Central memory CD8-positive, alpha-beta T cell (primary cell): ENCODE data around the gene IGLL5.
"Not testable (repeated sequence)": the region's sequence is repeated elsewhere in the genome, so short reads cannot be mapped to it uniquely, and the experiment has no call there.

Experiments used
- ATAC-seq: fragments of 150-1000 bp; cut with Tn5 transposase; replicated peaks from 2 replicates; pipeline ENCODE4 v1.10.0; 2022; ENCODE audit warnings: mild to moderate bottlenecking, moderate FRiP score, moderate number of reproducible peaks; ENCODE audit not compliant: poor library complexity, severe bottlenecking; ENCODE audit errors: extremely low read depth
- DNase-seq, 2 donors: peaks; one replicate each; pipeline ENCODE4 v3.0.0; 2021; ENCODE audit warnings: low spot score in 2 of 2
- H3K27ac Mint-ChIP-seq: one replicate; pipeline ENCODE4 v1.8.0; 2022; ENCODE audit warnings: low read depth, mild to moderate bottlenecking, moderate library complexity, mixed read lengths
- H3K27me3 Mint-ChIP-seq: one replicate; pipeline ENCODE4 v1.8.0; 2022; ENCODE audit warnings: mixed read lengths
- H3K36me3 Mint-ChIP-seq: one replicate; pipeline ENCODE4 v1.8.0; 2022; ENCODE audit warnings: mild to moderate bottlenecking, moderate library complexity, mixed read lengths; ENCODE audit not compliant: insufficient read depth
- H3K4me1 Mint-ChIP-seq: one replicate; pipeline ENCODE4 v1.8.0; 2022; ENCODE audit warnings: mixed read lengths
- H3K4me3 Mint-ChIP-seq: one replicate; pipeline ENCODE4 v1.8.0; 2022; ENCODE audit warnings: mild to moderate bottlenecking, moderate library complexity, mixed read lengths
- H3K9me3 Mint-ChIP-seq: one replicate; pipeline ENCODE4 v1.8.0; 2022; ENCODE audit warnings: mixed read lengths

IGLL5 gene

DNA sequence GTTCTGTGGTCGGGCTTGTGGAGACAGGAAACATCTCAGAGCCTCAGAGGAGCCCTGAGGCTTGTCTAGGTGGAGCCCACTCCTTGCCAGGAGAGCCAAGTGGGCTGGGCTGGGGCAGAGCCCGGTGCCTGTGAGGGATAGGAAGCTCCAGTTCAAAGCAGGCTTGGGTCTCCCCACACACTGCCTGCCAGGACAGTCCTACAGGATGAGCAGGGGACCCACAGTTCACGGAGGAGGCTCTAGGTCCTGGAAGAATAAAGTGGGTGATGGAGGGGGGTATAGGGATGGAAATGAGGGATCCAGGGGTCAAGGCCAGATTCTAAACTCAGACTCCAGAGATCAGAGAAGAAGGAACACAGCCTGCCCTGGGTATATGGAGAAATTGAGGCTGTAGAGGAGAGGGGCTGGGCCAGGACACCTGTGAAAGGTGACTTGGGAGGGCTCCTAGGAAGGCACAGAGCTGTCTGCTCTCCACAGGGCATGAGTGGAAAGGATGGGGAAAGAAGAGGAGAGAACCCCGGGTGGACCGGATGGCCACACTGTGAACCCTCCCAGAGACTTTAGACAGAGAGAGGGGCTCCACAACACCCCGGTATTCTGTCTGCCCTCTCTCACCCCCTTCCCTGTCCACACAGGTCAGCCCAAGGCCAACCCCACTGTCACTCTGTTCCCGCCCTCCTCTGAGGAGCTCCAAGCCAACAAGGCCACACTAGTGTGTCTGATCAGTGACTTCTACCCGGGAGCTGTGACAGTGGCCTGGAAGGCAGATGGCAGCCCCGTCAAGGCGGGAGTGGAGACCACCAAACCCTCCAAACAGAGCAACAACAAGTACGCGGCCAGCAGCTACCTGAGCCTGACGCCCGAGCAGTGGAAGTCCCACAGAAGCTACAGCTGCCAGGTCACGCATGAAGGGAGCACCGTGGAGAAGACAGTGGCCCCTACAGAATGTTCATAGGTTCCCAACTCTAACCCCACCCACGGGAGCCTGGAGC is 7.4 kb downstream of the IGLL5 start:
- H3K4me1 Mint-ChIP-seq = no peaks in the 10 kb centered on the region
- no peak overlapping the region for H3K27ac Mint-ChIP-seq
- peaks cover 50% of the 10 kb centered on the region for H3K27me3 Mint-ChIP-seq
- no peak overlapping the region for H3K4me3 Mint-ChIP-seq
- peaks cover 4% of the 10 kb centered on the region for H3K36me3 Mint-ChIP-seq
- DNase-seq (no peak), ATAC-seq (no peak)
- H3K9me3 Mint-ChIP-seq = no peaks in the 10 kb centered on the region

GRCh38 chr22:22895776-22896445 is 8.3 kb downstream of the IGLL5 start:
- DNase-seq (no peak), ATAC-seq (no peak)
- Mint-ChIP-seq H3K27me3 (peaks cover 50% of the 10 kb centered on the region), H3K36me3 (peaks cover 4% of the 10 kb centered on the region), H3K27ac (no peak overlapping the region), H3K4me3 (no peak overlapping the region), H3K9me3 (no peaks in the 10 kb centered on the region), H3K4me1 (no peaks in the 10 kb centered on the region)

GRCh38 chr22:22896601-22897000 is 9.0 kb downstream of the IGLL5 start:
- H3K4me3 Mint-ChIP-seq = no peak overlapping the region

DNA sequence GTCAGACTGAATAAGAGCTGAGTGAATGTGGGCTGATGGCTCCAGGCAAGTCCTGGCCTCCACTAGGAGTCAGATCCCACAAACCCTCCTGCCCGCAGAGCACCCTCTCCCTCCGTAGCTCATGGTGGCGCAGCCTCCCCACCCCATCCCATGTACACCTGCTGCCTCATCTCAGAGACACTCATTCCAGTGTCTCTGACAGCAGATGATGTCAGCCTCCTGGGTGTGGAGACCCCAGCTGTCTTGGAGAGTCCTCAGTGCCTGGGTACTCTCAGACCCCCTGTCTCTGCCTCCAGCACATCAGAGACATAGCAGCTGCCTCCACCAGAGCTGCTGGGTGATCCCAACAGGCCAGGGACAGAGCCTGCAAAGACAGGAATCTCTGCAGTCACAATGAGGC is 9.5 kb downstream of the IGLL5 start:
- no peaks in the 10 kb centered on the region for H3K9me3 Mint-ChIP-seq
- H3K4me1 Mint-ChIP-seq = no peaks in the 10 kb centered on the region
- ATAC-seq = no peak
- H3K27me3 Mint-ChIP-seq = peaks cover 53% of the 10 kb centered on the region
- no peak for DNase-seq
- H3K36me3 Mint-ChIP-seq = peaks cover 4% of the 10 kb centered on the region
- H3K27ac Mint-ChIP-seq = no peak overlapping the region
- H3K4me3 Mint-ChIP-seq = no peak overlapping the region

More at GRCh38 chr22:22896601-22897000, 9.0 kb downstream of the IGLL5 start:
- ATAC-seq = no peak
- Mint-ChIP-seq H3K27me3 (peaks cover 51% of the 10 kb centered on the region), H3K9me3 (no peaks in the 10 kb centered on the region), H3K4me1 (no peaks in the 10 kb centered on the region), H3K36me3 (peaks cover 4% of the 10 kb centered on the region), H3K27ac (no peak overlapping the region)
- DNase-seq = no peak

- Mint-ChIP-seq H3K4me3 (no peak overlapping the region), H3K4me1 (no peaks in the 10 kb centered on the region), H3K36me3 (peaks cover 4% of the 10 kb centered on the region), H3K27me3 (peaks cover 46% of the 10 kb centered on the region), H3K9me3 (no peaks in the 10 kb centered on the region), H3K27ac (no peak overlapping the region)
- no peak for ATAC-seq
- DNase-seq = no peak
Measured at GRCh38 chr22:22897947-22898346, 10.3 kb downstream of the IGLL5 start.

- not testable (repeated sequence) for H3K4me1 Mint-ChIP-seq, DNase-seq, H3K4me3 Mint-ChIP-seq, ATAC-seq, H3K36me3 Mint-ChIP-seq, H3K9me3 Mint-ChIP-seq, H3K27ac Mint-ChIP-seq
- H3K27me3 Mint-ChIP-seq = peaks cover 41% of the 10 kb centered on the region
Measured at GRCh38 chr22:22898411-22898950, 10.9 kb downstream of the IGLL5 start.

GRCh38 chr22:22899342-22900080 is 11.9 kb downstream of the IGLL5 start:
- H3K4me1 Mint-ChIP-seq, H3K4me3 Mint-ChIP-seq, ATAC-seq: not testable (repeated sequence)

GRCh38 chr22:22900527-22901205 is 13.1 kb downstream of the IGLL5 start:
- H3K4me1 Mint-ChIP-seq, ATAC-seq: not testable (repeated sequence)

More at GRCh38 chr22:22899342-22900080, 11.9 kb downstream of the IGLL5 start:
- H3K27me3 Mint-ChIP-seq = peaks cover 35% of the 10 kb centered on the region
- H3K9me3 Mint-ChIP-seq, H3K36me3 Mint-ChIP-seq, DNase-seq, H3K27ac Mint-ChIP-seq: not testable (repeated sequence)

DNA sequence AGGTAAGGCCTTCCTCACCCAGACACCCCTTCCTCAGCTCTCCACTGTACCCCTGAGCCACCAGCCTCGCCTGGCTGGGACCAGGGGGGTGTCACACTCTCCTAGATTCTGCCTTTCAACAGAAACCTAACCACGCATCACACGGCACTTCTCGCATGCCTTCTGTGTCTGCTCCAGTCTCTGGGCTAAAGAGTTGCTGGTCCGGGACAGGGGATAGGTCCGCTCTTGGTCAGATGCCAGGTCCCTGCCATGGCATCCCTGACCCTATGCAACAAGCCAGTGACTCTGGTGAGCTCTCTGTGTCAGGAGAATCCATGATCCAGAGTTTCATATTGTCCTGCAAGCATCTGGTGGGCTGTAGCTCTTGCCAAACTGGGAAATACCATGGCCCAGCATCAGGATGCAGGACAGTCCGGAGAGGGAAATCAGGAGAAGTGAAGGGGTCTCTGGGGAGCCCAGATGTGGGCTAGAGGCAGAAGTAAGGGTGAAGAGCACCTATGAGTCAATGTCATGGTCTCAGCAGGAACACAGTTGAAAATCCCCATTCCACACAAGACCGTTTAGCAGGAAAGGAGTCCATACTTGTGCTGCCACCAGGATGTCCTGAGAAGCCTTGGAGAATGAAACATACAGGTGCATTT is 14.1 kb downstream of the IGLL5 start:
- peaks cover 24% of the 10 kb centered on the region for H3K27me3 Mint-ChIP-seq
- H3K4me3 Mint-ChIP-seq = no peak overlapping the region
- DNase-seq = no peak
- no peaks in the 10 kb centered on the region for H3K9me3 Mint-ChIP-seq
- H3K4me1 Mint-ChIP-seq = no peaks in the 10 kb centered on the region
- H3K36me3 Mint-ChIP-seq = no peaks in the 10 kb centered on the region
- H3K27ac Mint-ChIP-seq = no peak overlapping the region
- ATAC-seq = no peak

More at GRCh38 chr22:22900527-22901205, 13.1 kb downstream of the IGLL5 start:
- peaks cover 32% of the 10 kb centered on the region for H3K27me3 Mint-ChIP-seq
- not testable (repeated sequence) for H3K4me3 Mint-ChIP-seq, H3K9me3 Mint-ChIP-seq, DNase-seq, H3K27ac Mint-ChIP-seq, H3K36me3 Mint-ChIP-seq

GRCh38 chr22:22902247-22903001 is 14.8 kb downstream of the IGLL5 start:
- Mint-ChIP-seq H3K36me3 (no peaks in the 10 kb centered on the region), H3K27ac (no peak overlapping the region), H3K4me1 (no peaks in the 10 kb centered on the region), H3K27me3 (peaks cover 32% of the 10 kb centered on the region), H3K4me3 (no peak overlapping the region), H3K9me3 (no peaks in the 10 kb centered on the region)
- ATAC-seq (no peak), DNase-seq (no peak)

DNA sequence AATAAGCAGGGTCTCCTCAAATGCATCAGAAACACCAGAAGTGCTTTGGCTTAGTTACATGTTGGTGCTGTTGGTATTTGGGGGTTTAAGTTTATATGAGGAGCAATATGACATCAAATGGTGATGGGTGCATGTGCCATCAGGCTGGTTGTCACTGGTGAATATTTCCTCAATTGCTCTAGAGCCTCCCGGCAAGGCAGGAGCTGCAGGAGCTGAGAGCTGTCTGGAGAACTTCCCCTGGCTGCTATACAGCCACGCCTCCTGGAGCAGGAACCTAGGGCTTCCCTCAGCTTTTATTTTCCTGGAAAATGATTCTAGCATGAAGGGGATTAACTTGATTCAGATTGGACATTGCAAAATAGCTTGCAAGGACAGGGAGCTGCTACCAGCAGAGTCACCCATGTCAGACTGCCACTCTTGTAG is 15.8 kb downstream of the IGLL5 start:
- ATAC-seq = no peak
- DNase-seq = no peak
- no peaks in the 10 kb centered on the region for H3K4me1 Mint-ChIP-seq
- no peaks in the 10 kb centered on the region for H3K9me3 Mint-ChIP-seq
- H3K36me3 Mint-ChIP-seq = no peaks in the 10 kb centered on the region
- H3K27me3 Mint-ChIP-seq = peaks cover 34% of the 10 kb centered on the region
- H3K27ac Mint-ChIP-seq = no peak overlapping the region
- no peak overlapping the region for H3K4me3 Mint-ChIP-seq
